Measurements from ENCODE around the gene TBCD.

Gene TBCD

GRCh38 chr17:82704886-82705285 lies 47.0 kb upstream of the TBCD start:
- no peak for TF ChIP-seq MYC (IDR thresholded peaks at IDR 0.05; ENCODE audit: low read depth, low read length)
- TF ChIP-seq POLR2A (IDR thresholded peaks at IDR 0.05; ENCODE audit: extremely low read depth, insufficient read length), result no peak
- TF ChIP-seq MAX (IDR thresholded peaks at IDR 0.05; ENCODE audit: low read depth, low read length), result no peak
- TF ChIP-seq CTCF (IDR thresholded peaks at IDR 0.05; ENCODE audit: low read depth, low read length), result no peak
- DNase-seq (ENCODE audit: low read depth), result no peak
- H3K4me3 ChIP-seq (ENCODE audit: low read depth, low read length), result no peak overlapping the region

GRCh38 chr17:82705756-82706155 lies 46.1 kb upstream of the TBCD start:
- TF ChIP-seq CTCF (IDR thresholded peaks at IDR 0.05; ENCODE audit: low read depth, low read length) (no peak), MYC (IDR thresholded peaks at IDR 0.05; ENCODE audit: low read depth, low read length) (no peak)
- H3K4me3 ChIP-seq (ENCODE audit: low read depth, low read length), result no peak overlapping the region
- no peak for DNase-seq (ENCODE audit: low read depth)

GRCh38 chr17:82709024-82709675 lies 42.7 kb upstream of the TBCD start:
- no peak for DNase-seq (ENCODE audit: low read depth)
- no peak for TF ChIP-seq MAX (IDR thresholded peaks at IDR 0.05; ENCODE audit: low read depth, low read length)
- TF ChIP-seq CTCF (IDR thresholded peaks at IDR 0.05; ENCODE audit: low read depth, low read length), result no peak
- no peak for TF ChIP-seq POLR2A (IDR thresholded peaks at IDR 0.05; ENCODE audit: extremely low read depth, insufficient read length)
- TF ChIP-seq MYC (IDR thresholded peaks at IDR 0.05; ENCODE audit: low read depth, low read length), result no peak
- H3K4me3 ChIP-seq (ENCODE audit: low read depth, low read length), result no peak overlapping the region

- no peak overlapping the region for H3K4me3 ChIP-seq (ENCODE audit: low read depth, low read length)
- DNase-seq (ENCODE audit: low read depth), result no peak
- no peak for TF ChIP-seq MYC (IDR thresholded peaks at IDR 0.05; ENCODE audit: low read depth, low read length)
- no peak for TF ChIP-seq CTCF (IDR thresholded peaks at IDR 0.05; ENCODE audit: low read depth, low read length)
- TF ChIP-seq MAX (IDR thresholded peaks at IDR 0.05; ENCODE audit: low read depth, low read length), result no peak
- TF ChIP-seq POLR2A (IDR thresholded peaks at IDR 0.05; ENCODE audit: extremely low read depth, insufficient read length), result no peak
These were observed 42.0 kb upstream of the TBCD start for GRCh38 chr17:82709676-82710498.

GRCh38 chr17:82710499-82711232 lies 41.2 kb upstream of the TBCD start:
- no peak overlapping the region for H3K4me3 ChIP-seq (ENCODE audit: low read depth, low read length)
- no peak for TF ChIP-seq POLR2A (IDR thresholded peaks at IDR 0.05; ENCODE audit: extremely low read depth, insufficient read length)
- no peak for TF ChIP-seq MAX (IDR thresholded peaks at IDR 0.05; ENCODE audit: low read depth, low read length)
- TF ChIP-seq MYC (IDR thresholded peaks at IDR 0.05; ENCODE audit: low read depth, low read length), result no peak
- no peak for TF ChIP-seq CTCF (IDR thresholded peaks at IDR 0.05; ENCODE audit: low read depth, low read length)
- DNase-seq (ENCODE audit: low read depth), result no peak

All from NB4 (cell line).